Esophagus muscularis mucosa (tissue), 4 donors: Measurements from ENCODE around the gene C2orf66. TPM values are rescaled to one million over a fixed set of nuclear protein-coding genes. Genes with fewer than 3 reads are reported as not detected.
A peak's percentile ranks its signal among the peaks of the same experiment; 100 is the strongest.

Source experiments
- DNase-seq: peaks from one replicate; pipeline ENCODE4 v3.0.0-alpha.2; 2017; ENCODE audit errors: extremely low spot score
- H3K27ac ChIP-seq, 4 donors: fragments of 200-600 bp; sonication (generic); replicated peaks in 1 of 4; 1 replicate in 3 of 4; 2 replicates in 1 of 4; pipeline ENCODE4 v1.5.1; 2016 to 2019; ENCODE audit warnings: mild to moderate bottlenecking in 1 of 4
- H3K27me3 ChIP-seq, 4 donors: fragments of 200-600 bp; sonication (generic); one replicate each; pipeline versions ENCODE4 v1.5.1 to v1.6.0; 2016 to 2019
- H3K36me3 ChIP-seq, 4 donors: fragments of 200-600 bp; sonication (generic); one replicate each; pipeline ENCODE4 v1.5.1; 2016 to 2019
- H3K4me1 ChIP-seq, 4 donors: fragments of 200-600 bp; sonication (generic); one replicate each; pipeline ENCODE4 v1.5.1; 2016 to 2019
- H3K4me3 ChIP-seq, 4 donors: fragments of 200-600 bp; sonication (generic); 1 replicate in 2 of 4; 2 replicates in 2 of 4; pipeline ENCODE4 v1.5.1; 2016 to 2019; ENCODE audit warnings: mild to moderate bottlenecking in 4 of 4, moderate library complexity in 1 of 4
- H3K9me3 ChIP-seq, 4 donors: fragments of 200-600 bp; sonication (generic); 1 replicate in 3 of 4; 2 replicates in 1 of 4; pipeline ENCODE4 v1.5.1; 2016 to 2019
- EP300 ChIP-seq: sonication (generic); formaldehyde crosslinking; IDR thresholded peaks from one replicate; pipeline ENCODE4 v1.6.1; 2017; ENCODE audit warnings: antibody characterized with exemption
- POLR2A ChIP-seq: fragments of 450-650 bp; IDR thresholded peaks from one replicate; pipeline ENCODE4 v1.6.1; 2017; ENCODE audit warnings: antibody characterized with exemption, moderate library complexity, mild to moderate bottlenecking, low read depth
- POLR2AphosphoS5 ChIP-seq, 2 donors: sonication (generic); formaldehyde crosslinking; IDR thresholded peaks; one replicate each; pipeline ENCODE4 v1.6.1; 2017; ENCODE audit warnings: antibody characterized with exemption in 2 of 2
- WGBS: methylation state at CpG from one replicate; pipeline ENCODE4 v1.1.5; 2018; 5-methylcytosine and 5-hydroxymethylcytosine counted together
- intact Hi-C: fragments of 100-400 bp; cut with DNase I; formaldehyde crosslinking; loops from one replicate; pipeline ENCODE4 v1.15.1; 2023
- total RNA-seq, 4 donors: library from RNA; depleted of rRNA; stranded (reverse); fragments of >200 nt; gene quantifications; one replicate each; pipeline versions ENCODE4 v1.1.0 to v1.2.1, GENCODE V29; 2016
- TF ChIP-seq, protein P1 (sequence below), 3 experiments: fragments of 200-600 bp in 2 of 3; fragments of 450-650 bp in 1 of 3; sonication (generic) in 2 of 3; IDR thresholded peaks; one replicate each; pipeline ENCODE4 v1.5.1; 2017 to 2019; ENCODE audit warnings: antibody characterized with exemption in 3 of 3, mild to moderate bottlenecking in 2 of 3, moderate library complexity in 1 of 3

C2orf66 gene
- not detected for total RNA-seq

DNA sequence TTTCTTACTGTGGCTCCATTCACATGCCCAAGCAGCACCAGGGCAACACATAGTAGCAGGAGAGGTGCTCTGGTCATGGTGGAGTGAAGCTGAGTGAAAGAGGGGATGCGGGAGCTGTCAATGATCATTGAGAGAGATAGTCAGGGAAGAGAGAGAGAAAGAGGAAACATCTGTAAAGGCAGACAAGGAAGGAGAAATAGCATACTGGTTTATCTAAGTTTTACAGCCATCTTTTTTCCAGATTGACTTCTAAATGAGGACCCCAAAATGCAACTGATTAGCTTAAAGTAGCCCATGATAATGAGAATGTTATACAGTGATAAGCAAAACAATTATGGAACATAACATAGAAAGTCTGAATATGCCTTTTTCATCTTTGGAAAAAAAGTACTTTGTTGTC, at the start of gene C2orf66:
TSS of gene C2orf66 (minus strand) at position 96 of the 400 bp plus-strand sequence. CDS start at position 77, 19 bp downstream.
- no peaks in the 10 kb centered on the region for H3K36me3 ChIP-seq
- no peak for DNase-seq
- intact Hi-C loops = no loop called here
- H3K27me3 ChIP-seq = no peaks in the 10 kb centered on the region
- 80% methylated on average over 1 of the region's 1 CpG for WGBS
- no peak for TF ChIP-seq EP300
- TF ChIP-seq POLR2A = no peak
- TF ChIP-seq, protein P1, sequence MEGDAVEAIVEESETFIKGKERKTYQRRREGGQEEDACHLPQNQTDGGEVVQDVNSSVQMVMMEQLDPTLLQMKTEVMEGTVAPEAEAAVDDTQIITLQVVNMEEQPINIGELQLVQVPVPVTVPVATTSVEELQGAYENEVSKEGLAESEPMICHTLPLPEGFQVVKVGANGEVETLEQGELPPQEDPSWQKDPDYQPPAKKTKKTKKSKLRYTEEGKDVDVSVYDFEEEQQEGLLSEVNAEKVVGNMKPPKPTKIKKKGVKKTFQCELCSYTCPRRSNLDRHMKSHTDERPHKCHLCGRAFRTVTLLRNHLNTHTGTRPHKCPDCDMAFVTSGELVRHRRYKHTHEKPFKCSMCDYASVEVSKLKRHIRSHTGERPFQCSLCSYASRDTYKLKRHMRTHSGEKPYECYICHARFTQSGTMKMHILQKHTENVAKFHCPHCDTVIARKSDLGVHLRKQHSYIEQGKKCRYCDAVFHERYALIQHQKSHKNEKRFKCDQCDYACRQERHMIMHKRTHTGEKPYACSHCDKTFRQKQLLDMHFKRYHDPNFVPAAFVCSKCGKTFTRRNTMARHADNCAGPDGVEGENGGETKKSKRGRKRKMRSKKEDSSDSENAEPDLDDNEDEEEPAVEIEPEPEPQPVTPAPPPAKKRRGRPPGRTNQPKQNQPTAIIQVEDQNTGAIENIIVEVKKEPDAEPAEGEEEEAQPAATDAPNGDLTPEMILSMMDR (IDR thresholded peaks at IDR 0.05) = no peak
- TF ChIP-seq POLR2AphosphoS5 (IDR thresholded peaks at IDR 0.05) = no peak
- no peaks in the 10 kb centered on the region for H3K4me1 ChIP-seq
- no peak within 1 kb of the TSS for H3K4me3 ChIP-seq
- H3K27ac ChIP-seq = no peak within 1 kb of the TSS
- H3K9me3 ChIP-seq = no peaks in the 10 kb centered on the region

- no peak for TF ChIP-seq POLR2AphosphoS5 (IDR thresholded peaks at IDR 0.05)
- whole genome bisulfite sequencing = 100% methylated on average over 1 of the region's 1 CpG
- Histone ChIP-seq H3K36me3 (peaks cover 0 to 10% (median 4%) of the 10 kb centered on the region in 4 donors), H3K27me3 (no peaks in the 10 kb centered on the region), H3K4me3 (no peak overlapping the region), H3K9me3 (peaks cover 0 to 7% (median 0%) of the 10 kb centered on the region in 4 donors), H3K4me1 (no peaks in the 10 kb centered on the region), H3K27ac (no peak overlapping the region)
- intact Hi-C loops = no loop called here
- DNase-seq = no peak
Measured at GRCh38 chr2:196854629-196855028, 45.5 kb upstream of the C2orf66 start.

DNA sequence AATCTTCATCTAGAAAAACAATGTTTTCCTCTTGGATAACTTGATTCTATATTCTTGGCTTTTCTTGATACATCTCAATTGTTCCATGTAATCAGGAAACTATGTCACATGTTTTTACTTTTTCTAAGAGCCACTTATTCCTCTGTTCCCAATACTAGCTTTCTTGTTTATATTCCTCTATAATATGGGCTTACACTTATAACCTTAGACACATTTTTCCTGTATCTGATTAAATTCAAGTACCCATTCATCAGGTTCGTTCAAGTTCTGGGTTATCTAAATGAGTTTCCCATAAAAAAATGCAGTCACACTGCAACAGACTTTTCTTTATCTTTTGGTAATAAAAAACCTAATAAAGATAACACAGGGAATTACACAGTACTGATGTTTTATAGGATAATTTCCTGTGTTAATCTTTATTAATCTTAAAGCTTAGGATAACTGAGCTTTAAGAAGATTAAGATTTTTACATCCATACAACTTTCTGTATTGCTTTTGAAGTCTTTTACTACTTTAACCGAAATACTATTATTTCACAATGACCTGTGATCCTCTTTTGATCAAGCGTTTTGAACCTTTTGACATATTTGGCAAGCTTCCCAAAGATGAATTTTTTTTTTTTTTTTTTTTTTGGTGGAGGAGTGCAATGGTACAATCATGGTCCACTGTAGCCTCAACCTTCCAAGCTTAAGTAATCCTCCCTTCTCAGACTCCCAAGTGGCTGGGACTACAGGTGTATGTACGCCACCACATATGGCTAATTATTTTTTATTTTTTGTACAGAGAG, 44.3 kb upstream of the C2orf66 start:
- H3K9me3 ChIP-seq = no peaks in the 10 kb centered on the region
- intact Hi-C loops = no loop called here
- no peak for TF ChIP-seq POLR2AphosphoS5 (IDR thresholded peaks at IDR 0.05)
- TF ChIP-seq, protein P1 (IDR thresholded peaks at IDR 0.05) = no peak
- TF ChIP-seq EP300 = no peak
- H3K4me1 ChIP-seq = no peaks in the 10 kb centered on the region
- 81% methylated on average over 4 of the region's 4 CpGs for WGBS
- peaks cover 0 to 7% (median 2%) of the 10 kb centered on the region in 4 donors for H3K36me3 ChIP-seq
- no peak for DNase-seq
- H3K27ac ChIP-seq = no peak overlapping the region
- H3K4me3 ChIP-seq = no peak overlapping the region
- H3K27me3 ChIP-seq = no peaks in the 10 kb centered on the region

DNA sequence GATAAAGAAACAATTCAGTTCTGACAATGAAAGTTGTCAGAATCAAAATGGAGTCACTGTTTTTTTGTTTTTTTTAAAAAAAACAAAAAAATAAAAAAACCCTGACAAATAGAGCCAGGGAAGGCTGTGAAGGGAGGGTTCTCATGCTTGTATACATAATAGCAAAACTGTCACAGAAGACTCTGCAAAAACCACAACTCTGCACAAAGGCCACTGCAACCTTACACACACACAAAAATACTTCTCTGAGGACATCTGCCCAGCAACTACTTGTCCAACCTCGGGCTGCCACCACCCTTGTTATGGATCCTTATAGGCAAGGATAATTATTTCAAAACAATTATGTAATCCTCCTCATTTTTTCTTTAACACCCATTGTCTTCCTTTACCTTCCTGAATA, 41.9 kb upstream of the C2orf66 start:
- H3K9me3 ChIP-seq = no peaks in the 10 kb centered on the region
- intact Hi-C loops = no loop called here
- no peak for DNase-seq
- no peak overlapping the region for H3K27ac ChIP-seq
- no peaks in the 10 kb centered on the region for H3K27me3 ChIP-seq
- TF ChIP-seq POLR2AphosphoS5 (IDR thresholded peaks at IDR 0.05) = no peak
- no peak for TF ChIP-seq POLR2A
- TF ChIP-seq, protein P1 (IDR thresholded peaks at IDR 0.05) = no peak
- no peak for TF ChIP-seq EP300
- 89% methylated on average over 1 of the region's 1 CpG for WGBS
- peaks cover 0 to 5% (median 0%) of the 10 kb centered on the region in 4 donors for H3K36me3 ChIP-seq
- no peaks in the 10 kb centered on the region for H3K4me1 ChIP-seq
- no peak overlapping the region for H3K4me3 ChIP-seq

DNA sequence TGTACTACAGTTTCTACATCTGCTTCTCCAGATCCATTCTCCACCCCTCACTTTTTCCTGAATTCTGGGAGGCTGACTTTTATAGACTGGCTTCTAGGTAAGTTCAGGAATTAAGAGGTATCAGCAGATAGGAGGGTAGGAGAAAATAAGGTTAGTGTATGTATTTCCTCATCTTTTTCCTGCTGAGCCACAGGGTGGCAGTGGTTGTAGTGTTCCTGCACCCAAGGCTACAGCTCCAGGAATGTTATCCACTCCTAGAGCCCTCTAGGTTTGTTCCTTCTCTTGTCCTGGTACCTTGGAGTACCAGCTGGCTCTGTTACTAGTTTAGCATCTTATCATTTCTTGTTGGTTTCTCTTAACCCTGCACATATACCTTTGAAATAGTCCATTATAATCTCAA, 40.7 kb upstream of the C2orf66 start:
- intact Hi-C loops = no loop called here
- no peaks in the 10 kb centered on the region for H3K9me3 ChIP-seq
- H3K4me1 ChIP-seq = no peaks in the 10 kb centered on the region
- TF ChIP-seq, protein P1 (IDR thresholded peaks at IDR 0.05) = peak in 1 of 3 experiments; percentile 26
- TF ChIP-seq POLR2AphosphoS5 (IDR thresholded peaks at IDR 0.05) = no peak
- DNase-seq = no peak
- H3K4me3 ChIP-seq = no peak overlapping the region
- H3K36me3 ChIP-seq = peaks cover 0 to 12% (median 0%) of the 10 kb centered on the region in 4 donors
- H3K27me3 ChIP-seq = no peaks in the 10 kb centered on the region
- H3K27ac ChIP-seq = no peak overlapping the region
